Stimulated activated CD4-positive, alpha-beta T cell treated with anti-CD3 and anti-CD28 coated beads, Interleukin-12 subunit alpha, Interleukin-12 subunit beta, amount 100 ng/mL, for 4 hours (primary cell): ENCODE results near the gene FAM222B.
"Not testable (repeated sequence)": the region's sequence is repeated elsewhere in the genome, so short reads cannot be mapped to it uniquely, and the experiment has no call there.

Source experiments
- DNase-seq: peaks from one replicate; pipeline ENCODE4 v3.0.0-alpha.2; 2020

FAM222B gene

GRCh38 chr17:28842282-28843012, at the start of gene FAM222B:
TSS of gene FAM222B (minus strand) at chr17:28842790. CDS start at chr17:28766667, 76,123 bp downstream.
- peak; percentile 83 for DNase-seq

GRCh38 chr17:28892024-28892423, 49.4 kb upstream of the FAM222B start:
- DNase-seq: no peak

DNA sequence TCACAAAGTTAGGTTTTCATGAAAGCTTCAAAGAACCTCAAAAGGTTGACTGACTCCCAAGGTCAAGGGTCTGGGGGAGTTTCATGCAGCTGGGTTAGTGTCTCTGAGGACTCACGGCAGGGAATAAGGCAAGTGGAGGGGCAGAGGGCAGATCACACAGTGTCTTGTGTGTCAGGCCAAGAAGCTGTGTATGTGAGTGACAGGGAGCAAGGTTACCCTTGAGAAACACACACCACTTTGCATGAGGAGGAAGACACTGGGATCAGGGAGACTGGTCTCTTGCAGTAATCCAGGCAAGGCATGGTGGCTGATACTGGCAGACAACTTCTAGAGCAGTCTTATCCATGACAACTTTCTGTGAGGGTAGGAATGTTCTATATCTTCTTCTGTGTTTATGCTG, 48.6 kb upstream of the FAM222B start:
- no peak for DNase-seq

DNA sequence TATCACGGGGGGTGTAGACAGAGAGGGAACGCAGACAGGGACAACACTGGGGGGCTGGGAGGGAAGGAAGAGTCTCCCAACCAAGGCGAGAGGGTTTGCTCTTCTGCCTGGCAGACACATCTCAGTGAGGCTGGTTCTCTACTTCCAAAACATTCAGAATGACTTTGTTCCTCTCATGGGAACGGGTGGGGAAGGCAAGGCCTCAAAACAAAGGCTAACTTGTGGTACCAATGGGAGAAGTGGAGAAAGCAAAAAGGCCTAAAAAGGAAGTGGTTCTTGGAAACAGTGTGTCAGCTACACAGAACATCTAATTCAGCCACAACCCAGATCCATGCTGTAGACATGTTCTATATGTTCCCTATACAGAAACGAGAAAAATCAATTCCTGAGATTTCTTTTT, 47.4 kb upstream of the FAM222B start:
- DNase-seq: no peak

DNA sequence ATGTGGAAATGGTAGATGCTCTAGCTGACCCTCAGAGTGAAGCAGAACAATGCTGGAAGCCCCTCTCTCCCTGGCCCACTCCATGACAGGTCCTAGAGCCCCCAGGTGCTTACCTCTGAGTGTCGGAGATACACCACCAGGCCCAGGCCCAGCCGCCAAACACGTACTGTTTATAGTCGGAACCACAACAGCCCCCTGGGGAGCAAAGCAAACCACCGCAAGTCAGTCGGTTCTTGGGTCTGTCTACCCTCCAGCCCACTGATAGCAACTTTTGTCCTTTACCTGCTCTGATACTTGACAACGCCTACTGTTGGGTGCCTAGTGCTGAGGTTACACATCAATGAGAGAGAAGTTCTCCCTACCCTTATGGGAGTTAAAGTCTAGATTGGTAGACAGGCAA, 46.2 kb upstream of the FAM222B start:
- no peak for DNase-seq

DNA sequence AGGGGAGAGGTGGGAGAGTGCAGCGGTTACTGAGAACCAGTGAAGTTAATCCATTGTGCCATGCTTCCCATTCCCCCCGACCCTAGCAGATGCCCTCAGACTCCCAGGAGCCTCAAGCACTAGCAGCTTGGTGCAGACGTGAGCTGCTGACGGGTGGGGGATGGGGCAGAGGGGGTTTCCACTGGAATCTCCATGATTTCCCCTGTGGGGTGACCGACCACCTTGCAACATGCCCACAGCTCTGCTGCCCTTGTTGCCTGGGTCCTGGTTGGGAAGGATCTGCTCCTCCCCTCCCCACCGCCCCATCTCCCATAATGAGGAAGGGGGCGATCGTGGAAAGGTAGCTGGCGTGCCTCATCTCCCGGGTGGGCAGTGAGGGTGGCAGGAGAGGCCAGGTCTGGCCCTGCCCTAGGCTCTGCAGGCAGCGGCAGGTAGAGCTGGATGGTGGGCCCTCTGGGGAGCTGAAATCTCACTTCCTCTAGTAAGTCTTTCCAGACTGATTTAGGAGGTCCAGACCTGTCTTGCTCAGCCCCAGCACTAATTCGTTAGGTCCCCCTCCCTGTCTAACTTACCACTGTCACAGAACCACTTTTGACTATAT, 45.4 kb upstream of the FAM222B start:
- no peak for DNase-seq

DNA sequence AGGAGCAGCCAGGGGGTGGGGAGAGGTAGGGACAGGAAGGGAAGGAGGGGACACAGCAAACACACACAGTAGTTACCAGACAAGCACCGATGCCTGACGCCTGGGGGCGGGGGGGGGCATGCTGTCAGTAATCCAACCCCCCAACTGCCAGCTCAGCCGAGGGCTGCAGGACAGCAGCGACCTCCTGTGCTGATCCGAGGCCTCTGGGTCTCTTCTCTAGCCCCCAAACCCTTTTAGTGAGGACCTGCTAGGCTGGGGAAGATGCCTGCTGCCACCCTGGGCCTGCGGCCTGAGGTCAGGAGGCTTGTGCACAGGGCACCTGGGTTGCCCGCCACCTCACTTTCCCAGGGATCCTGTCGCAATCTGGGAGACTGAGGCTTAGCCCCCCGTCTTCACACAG, 43.4 kb upstream of the FAM222B start:
- no peak for DNase-seq

GRCh38 chr17:28885363-28885762, 42.8 kb upstream of the FAM222B start:
- DNase-seq: no peak

GRCh38 chr17:28883967-28884702, 41.5 kb upstream of the FAM222B start:
- no peak for DNase-seq

- no peak for DNase-seq
Observed at GRCh38 chr17:28882154-28882895, 39.7 kb upstream of the FAM222B start.

- no peak for DNase-seq
Observed at GRCh38 chr17:28881533-28882056, 39.0 kb upstream of the FAM222B start.

- DNase-seq: no peak
Observed at GRCh38 chr17:28880572-28880945, 38.0 kb upstream of the FAM222B start.

DNA sequence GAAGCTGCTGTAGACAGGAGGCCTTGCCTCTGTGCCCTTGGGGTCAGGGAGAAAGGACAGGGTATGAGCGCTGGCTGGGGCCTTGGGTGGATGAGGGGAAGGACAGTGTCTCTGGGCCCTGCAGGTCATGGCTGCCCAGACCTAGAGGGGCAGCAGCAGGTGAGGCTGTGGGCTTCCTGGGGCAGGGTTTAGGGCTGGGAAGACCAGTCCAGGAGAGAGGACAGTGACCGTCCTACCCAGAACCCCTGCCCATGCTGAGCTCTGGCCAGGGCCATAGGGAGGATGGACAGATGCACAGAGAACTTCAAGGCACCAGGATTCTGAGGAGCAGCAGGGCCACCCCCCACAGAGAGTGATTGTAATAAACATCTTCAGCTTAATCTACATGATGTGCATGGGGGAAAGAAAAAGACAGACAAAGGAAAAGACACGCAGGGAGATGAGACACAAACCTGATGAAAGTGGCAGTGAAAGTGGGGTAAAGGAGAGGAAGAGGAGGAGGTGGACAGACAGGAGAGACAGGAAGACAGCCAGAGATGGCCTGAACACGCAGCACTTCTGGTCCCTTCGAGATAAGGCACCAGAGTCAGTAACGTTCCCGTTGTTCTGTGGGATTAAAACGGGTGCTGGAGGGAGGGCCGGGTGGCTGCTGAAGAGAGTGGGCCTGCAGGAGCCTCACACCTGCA, 37.4 kb upstream of the FAM222B start:
- no peak for DNase-seq

DNA sequence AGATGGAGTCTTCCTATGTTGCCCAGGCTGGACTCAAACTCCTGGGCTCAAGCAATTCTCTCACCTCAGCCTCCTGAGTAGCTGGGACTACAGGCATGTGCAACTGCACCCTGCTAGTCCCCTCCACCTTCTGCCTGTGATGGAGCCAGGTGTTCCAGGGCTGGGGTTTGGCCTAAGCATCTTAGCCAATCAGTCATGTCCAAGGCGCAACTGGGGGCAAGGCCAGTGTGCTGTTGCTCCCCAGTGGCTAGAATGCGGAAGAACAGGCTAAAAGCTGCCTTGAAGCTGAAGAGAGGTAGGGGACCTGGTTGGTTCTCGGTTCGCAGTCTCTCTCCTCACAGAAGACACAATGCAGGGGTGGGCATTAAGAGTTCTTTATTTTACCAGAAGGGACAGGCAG, 36.4 kb upstream of the FAM222B start:
- no peak for DNase-seq

GRCh38 chr17:28878158-28878910, 35.7 kb upstream of the FAM222B start:
- DNase-seq: no peak

GRCh38 chr17:28877150-28877711, 34.6 kb upstream of the FAM222B start:
- not testable (repeated sequence) for DNase-seq

DNA sequence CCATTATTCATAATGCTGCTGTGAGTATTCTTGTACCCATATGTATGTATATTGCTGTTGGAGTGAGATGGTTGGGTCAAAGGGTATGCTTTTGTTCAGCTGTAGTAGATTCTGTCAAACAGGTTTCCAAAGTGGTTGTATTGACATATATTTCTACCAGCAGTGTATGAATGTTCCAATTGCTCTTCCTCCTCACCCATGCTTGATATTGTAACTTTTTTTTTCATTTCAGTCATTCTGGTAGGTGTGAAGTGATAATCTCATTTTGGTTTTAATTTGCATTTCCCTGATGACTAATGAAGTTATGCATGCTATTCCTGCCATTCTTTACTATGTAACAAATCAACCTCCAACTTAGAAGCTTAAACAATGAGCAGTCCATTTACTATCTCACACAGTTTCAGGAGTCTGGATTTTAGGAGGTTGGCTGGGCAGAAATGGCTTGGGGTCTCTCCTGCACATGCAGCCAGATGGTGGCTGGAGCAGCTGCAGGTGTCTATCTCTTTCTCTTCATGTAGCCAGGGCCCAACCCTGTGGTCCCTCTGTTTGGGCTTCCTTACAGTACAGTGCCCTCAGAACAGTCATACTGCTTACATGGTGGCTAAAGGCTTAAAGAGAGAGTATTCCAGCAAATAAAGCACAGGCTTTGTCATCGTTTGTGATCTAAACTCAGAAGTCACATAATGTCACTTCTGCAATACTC, 33.4 kb upstream of the FAM222B start:
- no peak for DNase-seq

DNA sequence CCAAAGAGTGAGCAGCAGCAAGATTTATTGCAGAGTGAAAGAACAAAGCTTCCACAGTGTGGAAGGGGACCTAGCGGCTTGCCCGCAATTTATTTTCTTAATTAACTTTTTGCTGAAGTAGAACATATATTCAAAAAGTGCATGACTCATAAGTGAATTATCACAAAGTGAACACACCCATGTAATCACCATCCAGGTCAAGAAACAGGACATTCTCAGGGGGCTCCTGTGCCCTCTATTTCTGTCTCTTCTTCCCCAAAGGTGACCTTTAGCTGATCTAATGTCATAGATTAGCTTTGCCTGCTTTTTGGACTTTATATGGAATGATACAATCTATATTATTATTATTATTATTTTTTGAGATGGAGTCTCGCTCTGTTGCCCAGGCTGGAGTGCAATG, 32.2 kb upstream of the FAM222B start:
- DNase-seq: no peak

GRCh38 chr17:28873839-28874238, 31.2 kb upstream of the FAM222B start:
- no peak for DNase-seq

DNA sequence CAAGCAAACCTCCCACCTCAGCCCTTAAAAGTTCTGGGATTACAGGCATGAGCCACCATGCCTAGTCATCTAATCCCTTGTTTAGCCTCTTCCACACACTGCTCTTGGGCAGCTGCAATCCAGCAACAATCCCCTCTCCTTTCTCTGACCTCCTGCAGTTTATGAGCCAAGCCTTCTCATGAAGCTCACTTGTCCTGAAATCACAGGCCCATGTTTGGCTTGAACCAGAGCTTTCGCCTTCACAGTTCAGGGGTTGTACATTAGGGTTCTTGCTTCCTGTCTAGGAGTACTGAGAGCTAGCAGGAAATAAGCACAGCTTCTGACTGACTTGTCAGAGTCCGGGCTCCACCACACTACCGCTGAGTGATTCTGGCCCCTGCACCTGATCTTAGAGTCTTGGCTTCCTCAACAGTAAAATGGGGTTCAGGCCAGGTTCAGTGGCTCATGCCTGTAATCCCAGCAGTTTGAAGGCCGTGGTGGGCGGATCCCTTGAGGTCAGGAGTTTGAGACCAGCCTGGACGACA, 28.5 kb upstream of the FAM222B start:
- DNase-seq: peak; percentile 11
